Measurements from ENCODE around the gene SORCS3.

- TF ChIP-seq, protein P1, sequence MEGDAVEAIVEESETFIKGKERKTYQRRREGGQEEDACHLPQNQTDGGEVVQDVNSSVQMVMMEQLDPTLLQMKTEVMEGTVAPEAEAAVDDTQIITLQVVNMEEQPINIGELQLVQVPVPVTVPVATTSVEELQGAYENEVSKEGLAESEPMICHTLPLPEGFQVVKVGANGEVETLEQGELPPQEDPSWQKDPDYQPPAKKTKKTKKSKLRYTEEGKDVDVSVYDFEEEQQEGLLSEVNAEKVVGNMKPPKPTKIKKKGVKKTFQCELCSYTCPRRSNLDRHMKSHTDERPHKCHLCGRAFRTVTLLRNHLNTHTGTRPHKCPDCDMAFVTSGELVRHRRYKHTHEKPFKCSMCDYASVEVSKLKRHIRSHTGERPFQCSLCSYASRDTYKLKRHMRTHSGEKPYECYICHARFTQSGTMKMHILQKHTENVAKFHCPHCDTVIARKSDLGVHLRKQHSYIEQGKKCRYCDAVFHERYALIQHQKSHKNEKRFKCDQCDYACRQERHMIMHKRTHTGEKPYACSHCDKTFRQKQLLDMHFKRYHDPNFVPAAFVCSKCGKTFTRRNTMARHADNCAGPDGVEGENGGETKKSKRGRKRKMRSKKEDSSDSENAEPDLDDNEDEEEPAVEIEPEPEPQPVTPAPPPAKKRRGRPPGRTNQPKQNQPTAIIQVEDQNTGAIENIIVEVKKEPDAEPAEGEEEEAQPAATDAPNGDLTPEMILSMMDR (conservative IDR thresholded peaks at IDR 0.05): no peak
- TF ChIP-seq EZH2 (IDR thresholded peaks at IDR 0.05; ENCODE audit: low read depth): no peak
Observed at GRCh38 chr10:104957178-104957841, 316.2 kb downstream of the SORCS3 start.
